HCT116 (cell line): ENCODE results near the gene YBX2. TPM values are rescaled to one million over a fixed set of nuclear protein-coding genes. Genes with fewer than 3 reads are reported as not detected.

ENCODE experiments used
- ATAC-seq: fragments of 200-7000 bp; cut with Tn5 transposase; 2 replicates; pipeline ENCODE4 v1.9.1; 2020; ENCODE audit warnings: mild to moderate bottlenecking, moderate library complexity
- BruUV-seq: library from RNA; stranded (reverse); fragments of 400-500 nt; replicated peaks from 2 replicates; lab custom pipeline; 2021; lab: Mats Ljungman, UMichigan
- CTCF ChIA-PET: fragments of 300-600 bp; sonication (Branson Sonifier 250); formaldehyde crosslinking; loops from one replicate; lab custom pipeline; 2021; ENCODE audit warnings: antibody characterized with exemption; lab: Charles Lee
- POLR2A ChIA-PET: fragments of 300-600, 350-600 bp; sonication (Branson Sonifier 250); formaldehyde crosslinking; loops from one replicate; lab custom pipeline; 2021; ENCODE audit warnings: antibody characterized with exemption; lab: Charles Lee
- RAD21 ChIA-PET, 2 experiments: fragments of 300-600 bp; sonication (Branson Sonifier 250); formaldehyde crosslinking; loops; one replicate each; lab custom pipeline; 2023; ENCODE audit warnings: low total read pairs in 2 of 2; ENCODE audit not compliant: uncharacterized antibody in 2 of 2, unreplicated experiment in 2 of 2, low non-redundant PET in 1 of 2; lab: Charles Lee
- DNase-seq: peaks from one replicate; pipeline ENCODE4 v3.0.0-alpha.2; 2010; ENCODE audit warnings: low read depth, low spot score
- H2AFZ ChIP-seq: fragments of 200-600 bp; shearing (Covaris generic), sonication (generic); 2 replicates; pipeline ENCODE4 v1.6.1; 2017; ENCODE audit warnings: low read depth, mixed run types, mixed read lengths, antibody characterized with exemption, low read length; ENCODE audit not compliant: poor library complexity, severe bottlenecking
- H3K27ac ChIP-seq: 2 replicates; pipeline ENCODE4 v1.5.1; 2012; ENCODE audit warnings: low read depth, low read length
- H3K27me3 ChIP-seq: fragments of 200-600 bp; sonication (generic); 2 replicates; pipeline ENCODE4 v1.6.1; 2016; ENCODE audit warnings: mixed run types, low read length, mixed read lengths; ENCODE audit not compliant: insufficient read depth
- H3K36me3 ChIP-seq, 2 experiments: fragments of 200-500 bp in 1 of 2; fragments of 200-600 bp in 1 of 2; sonication (Bioruptor generic) in 1 of 2; sonication (generic) in 1 of 2; 2 replicates each; pipeline versions ENCODE4 v1.5.1 to v1.6.1; 2014 to 2016; ENCODE audit warnings: low read length in 2 of 2, inconsistent platforms in 1 of 2, mixed read lengths in 1 of 2, mixed run types in 1 of 2; ENCODE audit not compliant: insufficient read depth in 2 of 2, control insufficient read depth in 1 of 2
- H3K4me1 ChIP-seq, 2 experiments: fragments of 200-600 bp in 1 of 2; sonication (generic) in 1 of 2; 2 replicates each; pipeline versions ENCODE4 v1.5.1 to v1.6.1; 2012 to 2017; ENCODE audit warnings: low read length in 2 of 2, inconsistent platforms in 1 of 2, mild to moderate bottlenecking in 1 of 2, mixed read lengths in 1 of 2, mixed run types in 1 of 2, moderate library complexity in 1 of 2; ENCODE audit not compliant: insufficient read depth in 2 of 2, control insufficient read depth in 1 of 2
- H3K4me2 ChIP-seq: fragments of 200-600 bp; sonication (generic); 2 replicates; pipeline ENCODE4 v1.6.1; 2017; ENCODE audit warnings: mixed run types, low read length, mixed read lengths
- H3K4me3 ChIP-seq, 2 experiments: fragments of 200-600 bp in 1 of 2; sonication (generic) in 1 of 2; replicated peaks in 1 of 2; 2 replicates each; pipeline ENCODE4 v1.5.1; 2011 to 2016; ENCODE audit warnings: low read length in 2 of 2, control low read depth in 1 of 2, low read depth in 1 of 2, mild to moderate bottlenecking in 1 of 2, mixed read lengths in 1 of 2, mixed run types in 1 of 2
- H3K79me2 ChIP-seq: fragments of 200-600 bp; sonication (generic); 2 replicates; pipeline ENCODE4 v1.6.1; 2017; ENCODE audit warnings: mild to moderate bottlenecking, mixed run types, low read length, moderate library complexity, mixed read lengths; ENCODE audit not compliant: insufficient read depth
- H3K9ac ChIP-seq: fragments of 200-600 bp; sonication (generic); 2 replicates; pipeline ENCODE4 v1.6.1; 2016; ENCODE audit warnings: low read length, mixed read lengths
- H3K9me2 ChIP-seq: fragments of 200-600 bp; sonication (generic), shearing (Covaris generic); 2 replicates; pipeline ENCODE4 v1.6.1; 2017; ENCODE audit warnings: mixed run types, mild to moderate bottlenecking, moderate library complexity; ENCODE audit not compliant: insufficient read depth
- H3K9me3 ChIP-seq, 2 experiments: fragments of 200-500 bp in 1 of 2; fragments of 200-600 bp in 1 of 2; sonication (Bioruptor generic) in 1 of 2; sonication (generic) in 1 of 2; 2 replicates each; pipeline ENCODE4 v1.6.1; 2014 to 2017; ENCODE audit warnings: low read length in 2 of 2, mixed read lengths in 2 of 2, inconsistent platforms in 1 of 2, low read depth in 1 of 2, mild to moderate bottlenecking in 1 of 2, mixed run types in 1 of 2, moderate library complexity in 1 of 2; ENCODE audit not compliant: control insufficient read depth in 1 of 2, insufficient read depth in 1 of 2
- H4K20me1 ChIP-seq: fragments of 200-600 bp; sonication (generic), shearing (Covaris generic); 2 replicates; pipeline ENCODE4 v1.6.1; 2017; ENCODE audit warnings: mixed run types, mild to moderate bottlenecking, moderate library complexity; ENCODE audit not compliant: insufficient read depth
- ATF3 ChIP-seq: IDR thresholded peaks from 2 replicates; pipeline ENCODE4 v1.6.1; 2012
- CBX3 ChIP-seq: IDR thresholded peaks from 2 replicates; pipeline ENCODE4 v1.6.1; 2012; ENCODE audit warnings: low read depth
- CEBPB ChIP-seq: IDR thresholded peaks from 2 replicates; pipeline ENCODE4 v1.6.1; 2012; ENCODE audit warnings: low read depth
- CTCF ChIP-seq, 3 experiments: fragments of 200-600 bp in 1 of 3; sonication (generic) in 1 of 3; IDR thresholded peaks in 2 of 3; conservative IDR thresholded peaks in 1 of 3; 2 replicates each; pipeline ENCODE4 v1.5.1; 2012 to 2017; ENCODE audit warnings: low read depth in 2 of 3, low read length in 2 of 3, antibody characterized with exemption in 1 of 3, borderline replicate concordance in 1 of 3, control low read depth in 1 of 3, mild to moderate bottlenecking in 1 of 3, mixed read lengths in 1 of 3, mixed run types in 1 of 3, moderate library complexity in 1 of 3; ENCODE audit not compliant: insufficient read depth in 1 of 3
- EZH2 ChIP-seq: fragments of 200-600 bp; sonication (generic); IDR thresholded peaks from 2 replicates; pipeline ENCODE4 v1.6.1; 2017; ENCODE audit warnings: antibody characterized with exemption, mixed run types
- EZH2phosphoT487 ChIP-seq: fragments of 200-600 bp; IDR thresholded peaks from 2 replicates; pipeline ENCODE4 v1.6.1; 2018; ENCODE audit warnings: antibody characterized with exemption, borderline replicate concordance
- FOSL1 ChIP-seq: IDR thresholded peaks from 2 replicates; pipeline ENCODE4 v1.6.1; 2012; ENCODE audit warnings: low read depth
- JUND ChIP-seq: IDR thresholded peaks from 2 replicates; pipeline ENCODE4 v1.6.1; 2012
- RAD21 ChIP-seq: IDR thresholded peaks from 2 replicates; pipeline ENCODE4 v1.6.1; 2012; ENCODE audit warnings: low read depth, mild to moderate bottlenecking
- REST ChIP-seq: IDR thresholded peaks from 2 replicates; pipeline ENCODE4 v1.6.1; 2012; ENCODE audit warnings: low read depth
- SIN3A ChIP-seq: IDR thresholded peaks from 2 replicates; pipeline ENCODE4 v1.6.1; 2012; ENCODE audit warnings: low read depth
- SP1 ChIP-seq: IDR thresholded peaks from 2 replicates; pipeline ENCODE4 v1.6.1; 2012; ENCODE audit warnings: low read depth
- SRF ChIP-seq: IDR thresholded peaks from 2 replicates; pipeline ENCODE4 v1.6.1; 2012; ENCODE audit warnings: low read depth
- TCF7L2 ChIP-seq: IDR thresholded peaks from 2 replicates; pipeline ENCODE4 v1.7.0; 2011; ENCODE audit warnings: borderline replicate concordance, inconsistent platforms; ENCODE audit not compliant: insufficient read depth, insufficient read length; ENCODE audit errors: extremely low read depth
- ZBTB33 ChIP-seq: IDR thresholded peaks from 2 replicates; pipeline ENCODE4 v1.6.1; 2011; ENCODE audit warnings: mild to moderate bottlenecking, low read length, moderate library complexity; ENCODE audit not compliant: insufficient replicate concordance; ENCODE audit errors: extremely low read depth
- ZFX ChIP-seq: fragments of 450-650 bp; IDR thresholded peaks from 2 replicates; pipeline ENCODE4 v1.6.1; 2017
- ZNF274 ChIP-seq: fragments of 200-500 bp; sonication (Bioruptor generic); IDR thresholded peaks from 2 replicates; pipeline ENCODE4 v1.6.1; 2014; ENCODE audit warnings: mild to moderate bottlenecking, low read depth, low read length, inconsistent platforms
- intact Hi-C: fragments of 100-400 bp; cut with micrococcal nuclease; formaldehyde crosslinking; loops from 2 replicates; pipeline ENCODE4 v1.10.0; 2022
- total RNA-seq: library from RNA; stranded (reverse); gene quantifications from one replicate; pipeline ENCODE4 v1.2.1, GENCODE V29; 2021; ENCODE audit not compliant: unreplicated experiment

YBX2 gene
- total RNA-seq, 1 experiment from 2014 or later, result 2.3 TPM

- no peaks in the 10 kb centered on the region for H3K27me3 ChIP-seq
- H3K79me2 ChIP-seq, result no peaks in the 10 kb centered on the region
- H2AFZ ChIP-seq, result no peak overlapping the region
- CTCF ChIA-PET, result no interaction called here
- H3K4me3 ChIP-seq, result no peak overlapping the region
- no peaks in the 10 kb centered on the region for H3K9me2 ChIP-seq
- RAD21 ChIA-PET, result no interaction called here
- H3K4me2 ChIP-seq, result no peak overlapping the region
- H4K20me1 ChIP-seq, result no peaks in the 10 kb centered on the region
- ATAC-seq, result no peak
- no peak overlapping the region; the same call in 1 of the 2 replicates for H3K27ac ChIP-seq
- TF ChIP-seq EZH2phosphoT487, result no peak
- no peak for TF ChIP-seq SP1
- no peak for TF ChIP-seq SIN3A
- TF ChIP-seq REST, result no peak
- no peak for TF ChIP-seq CTCF (IDR thresholded peaks at IDR 0.05 in 2 of 3, conservative IDR thresholded peaks at IDR 0.05 in 1 of 3; ENCODE audit: borderline replicate concordance in 1 of 3, insufficient read depth in 1 of 3, low read depth in 2 of 3, low read length in 2 of 3)
- no peak for TF ChIP-seq ATF3
- no peak for TF ChIP-seq FOSL1
- no peak for TF ChIP-seq ZNF274
- no peak for TF ChIP-seq SRF
- TF ChIP-seq JUND, result no peak
- no peak for TF ChIP-seq TCF7L2
- TF ChIP-seq CBX3, result no peak
- no peak for TF ChIP-seq CEBPB
- TF ChIP-seq EZH2, result no peak
- no peak for TF ChIP-seq ZFX
- no peak for TF ChIP-seq ZBTB33
- no peak for TF ChIP-seq RAD21
- intact Hi-C loops, result no loop called here
- H3K36me3 ChIP-seq, result no peaks in the 10 kb centered on the region
- H3K9ac ChIP-seq, result no peak overlapping the region
- no TSS peak for BruUV-seq
- DNase-seq, result no peak
- peaks cover 8 to 23% of the 10 kb centered on the region in 2 experiments; a peak in 3 of 4 replicates for H3K4me1 ChIP-seq
- no peaks in the 10 kb centered on the region for H3K9me3 ChIP-seq
- POLR2A ChIA-PET, result no interaction called here
These were observed 4.3 kb downstream of the YBX2 start for GRCh38 chr17:7290166-7290565.
